ENCODE measurements around the gene ZBTB7B.
"Not testable (repeated sequence)": the region's sequence is repeated elsewhere in the genome, so short reads cannot be mapped to it uniquely, and the experiment has no call there.

ZBTB7B gene

DNA sequence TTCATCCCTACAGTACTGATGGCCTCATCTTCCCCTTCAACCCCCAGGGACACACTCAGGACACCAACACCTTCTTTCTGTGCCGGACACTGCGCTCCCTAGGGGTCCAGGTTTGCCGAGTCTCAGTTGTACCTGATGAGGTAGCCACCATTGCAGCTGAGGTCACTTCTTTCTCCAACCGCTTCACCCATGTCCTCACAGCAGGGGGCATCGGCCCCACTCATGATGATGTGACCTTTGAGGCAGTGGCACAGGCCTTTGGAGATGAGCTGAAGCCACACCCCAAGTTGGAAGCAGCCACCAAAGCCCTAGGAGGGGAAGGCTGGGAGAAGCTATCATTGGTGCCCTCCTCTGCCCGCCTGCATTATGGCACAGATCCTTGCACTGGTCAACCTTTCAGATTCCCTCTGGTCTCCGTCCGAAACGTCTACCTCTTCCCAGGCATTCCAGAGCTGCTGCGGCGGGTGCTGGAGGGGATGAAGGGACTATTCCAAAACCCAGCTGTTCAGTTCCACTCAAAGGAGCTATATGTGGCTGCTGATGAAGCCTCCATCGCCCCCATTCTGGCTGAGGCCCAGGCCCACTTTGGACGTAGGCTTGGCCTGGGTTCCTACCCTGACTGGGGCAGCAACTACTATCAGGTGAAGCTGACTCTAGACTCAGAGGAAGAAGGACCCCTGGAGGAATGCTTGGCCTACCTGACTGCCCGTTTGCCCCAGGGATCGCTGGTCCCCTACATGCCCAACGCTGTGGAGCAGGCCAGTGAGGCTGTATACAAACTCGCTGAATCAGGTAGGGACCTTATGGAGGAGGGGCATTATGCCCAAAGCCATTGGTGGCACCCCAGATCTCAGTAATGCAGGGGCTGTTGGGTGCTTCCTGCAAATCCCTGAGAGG is 14.3 kb upstream of the ZBTB7B start:
- no peak for DNase-seq (ENCODE audit: low read depth)

DNA sequence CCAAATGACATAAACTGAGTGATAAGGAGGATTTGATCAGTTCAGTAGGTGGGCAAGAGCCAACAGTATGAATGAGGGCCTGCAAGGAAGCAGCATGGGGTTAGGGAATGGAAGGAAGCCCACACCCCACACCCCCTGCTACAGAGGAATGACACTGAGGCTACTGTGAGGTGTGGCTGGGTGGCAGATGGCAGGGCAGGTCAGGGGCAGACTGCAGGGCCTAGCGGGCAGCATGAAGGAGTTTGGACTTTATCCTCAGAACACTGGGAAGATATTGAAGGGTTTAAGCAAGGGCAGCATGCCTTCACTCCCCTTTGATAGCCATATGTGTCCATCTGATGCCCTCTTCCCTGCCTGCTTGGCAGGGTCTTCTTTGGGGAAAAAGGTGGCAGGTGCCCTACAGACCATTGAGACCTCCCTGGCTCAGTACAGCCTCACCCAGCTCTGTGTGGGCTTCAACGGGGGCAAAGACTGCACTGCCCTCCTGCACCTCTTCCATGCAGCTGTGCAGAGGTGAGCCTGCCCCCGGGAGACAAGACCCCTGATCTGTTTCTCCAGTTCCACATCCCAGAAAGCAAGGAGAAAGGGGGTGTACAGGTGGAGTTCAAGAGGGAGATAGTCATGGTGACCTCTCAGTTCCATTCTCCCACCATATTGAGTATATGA is 13.3 kb upstream of the ZBTB7B start:
- no peak for DNase-seq (ENCODE audit: low read depth)

DNA sequence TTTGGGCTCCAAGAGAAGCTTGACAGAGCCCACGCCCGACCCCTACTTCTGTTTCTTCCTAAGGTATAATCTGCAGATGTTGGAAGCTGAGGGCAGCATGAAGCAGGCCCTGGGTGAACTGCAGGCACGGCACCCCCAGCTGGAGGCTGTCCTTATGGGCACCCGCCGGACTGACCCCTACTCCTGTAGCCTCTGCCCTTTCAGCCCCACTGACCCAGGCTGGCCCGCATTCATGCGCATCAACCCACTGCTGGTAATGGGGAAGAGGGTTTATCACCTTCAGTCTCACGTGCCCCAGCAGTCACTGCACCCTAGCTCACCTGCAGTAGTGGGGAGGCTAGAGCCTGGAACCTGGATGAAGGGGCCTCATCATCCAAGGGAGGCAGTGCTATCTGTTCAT is 12.3 kb upstream of the ZBTB7B start:
- DNase-seq (ENCODE audit: low read depth), result no peak

DNA sequence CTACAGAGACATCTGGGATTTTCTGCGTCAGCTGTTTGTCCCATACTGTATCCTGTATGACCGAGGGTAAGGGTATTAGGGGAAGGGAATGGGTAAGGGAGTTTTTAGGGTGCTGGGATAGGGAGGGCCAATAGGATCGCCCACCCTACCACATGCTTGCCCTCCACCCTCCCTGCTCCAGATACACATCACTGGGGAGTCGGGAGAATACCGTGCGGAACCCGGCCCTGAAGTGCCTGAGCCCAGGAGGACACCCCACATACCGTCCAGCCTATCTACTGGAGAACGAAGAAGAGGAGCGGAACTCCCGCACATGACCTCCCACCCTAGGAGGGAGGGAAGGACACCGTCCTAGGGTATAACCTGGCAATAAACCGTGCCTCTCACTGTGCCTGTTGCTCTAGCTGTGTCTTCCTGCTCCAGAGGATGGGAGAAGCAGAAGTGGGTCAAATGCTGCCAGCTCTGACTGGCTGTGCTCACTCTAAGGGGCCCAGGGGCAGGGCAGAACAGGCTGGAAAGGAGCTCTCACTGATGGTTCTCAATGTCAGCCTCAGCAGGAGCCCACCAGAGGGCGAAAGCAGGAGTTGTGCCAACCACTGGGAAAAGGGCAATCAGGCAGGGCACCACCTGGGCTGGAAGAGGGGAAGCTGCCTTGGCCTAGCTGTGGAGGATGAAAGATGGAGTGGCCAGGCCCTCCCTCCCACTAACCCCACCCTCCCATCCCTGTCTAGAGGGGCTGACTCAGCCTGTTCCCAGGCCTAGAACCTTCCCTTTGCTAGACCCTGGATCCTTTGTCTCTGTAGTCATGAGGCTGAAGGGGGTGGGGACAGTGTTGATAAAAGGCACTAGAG is 9.7 kb upstream of the ZBTB7B start:
- no peak for DNase-seq (ENCODE audit: low read depth)

DNA sequence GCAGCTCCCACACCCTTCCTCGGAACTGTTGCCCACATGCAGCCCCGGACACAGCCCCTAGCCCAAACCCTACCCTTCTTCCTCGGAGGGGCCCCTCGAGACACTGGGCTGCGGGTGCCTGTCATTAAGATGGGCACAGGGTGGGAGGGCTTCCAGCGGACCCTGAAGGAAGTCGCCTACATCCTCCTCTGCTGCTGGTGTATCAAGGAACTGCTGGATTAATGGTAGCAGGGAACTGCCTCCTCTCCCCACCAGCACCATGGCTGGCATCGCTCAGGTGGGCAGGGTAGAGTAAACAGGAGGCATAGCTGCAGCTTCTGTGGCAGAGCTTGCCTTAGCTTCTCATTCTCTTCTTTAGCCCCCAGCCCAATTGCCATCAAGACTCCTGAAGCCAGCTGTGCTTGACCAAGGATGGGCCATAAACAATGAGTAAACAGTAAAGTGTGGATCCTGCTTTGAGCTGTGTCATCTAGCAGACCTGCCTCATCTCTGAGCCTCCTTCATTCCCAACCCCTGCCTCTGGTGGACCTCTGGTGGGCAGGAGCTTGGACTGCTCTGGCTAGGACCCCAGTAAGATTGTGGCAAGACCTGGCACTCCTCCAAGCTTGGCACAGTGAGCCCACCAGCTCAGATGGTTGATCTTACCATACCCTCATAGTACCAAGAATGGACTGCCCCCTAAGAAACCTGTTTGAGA is 8.9 kb upstream of the ZBTB7B start, which contains the start of gene LENEP:
Gene LENEP, plus strand, starts transcription at position 15 of the 697 bp plus-strand sequence. Its CDS starts 22 bp downstream, at position 37.
- no peak for DNase-seq (ENCODE audit: low read depth)

DNA sequence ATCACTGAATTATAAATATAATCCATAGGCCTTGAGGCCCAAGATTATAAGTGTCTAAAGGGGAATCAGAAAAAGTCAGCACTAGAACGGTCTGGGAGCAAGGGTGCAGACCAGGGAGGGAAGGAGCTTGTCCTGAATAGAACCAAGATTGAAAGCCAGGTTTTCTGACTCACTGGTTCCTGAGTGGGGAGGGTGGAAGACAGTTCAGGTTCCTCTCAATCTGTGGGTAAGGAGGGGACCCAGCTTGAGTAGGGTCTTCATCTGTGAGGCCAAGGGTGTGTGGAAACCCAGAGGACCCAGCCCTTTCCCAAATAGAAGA is 8.4 kb upstream of the ZBTB7B start:
- no peak for DNase-seq (ENCODE audit: low read depth)

DNA sequence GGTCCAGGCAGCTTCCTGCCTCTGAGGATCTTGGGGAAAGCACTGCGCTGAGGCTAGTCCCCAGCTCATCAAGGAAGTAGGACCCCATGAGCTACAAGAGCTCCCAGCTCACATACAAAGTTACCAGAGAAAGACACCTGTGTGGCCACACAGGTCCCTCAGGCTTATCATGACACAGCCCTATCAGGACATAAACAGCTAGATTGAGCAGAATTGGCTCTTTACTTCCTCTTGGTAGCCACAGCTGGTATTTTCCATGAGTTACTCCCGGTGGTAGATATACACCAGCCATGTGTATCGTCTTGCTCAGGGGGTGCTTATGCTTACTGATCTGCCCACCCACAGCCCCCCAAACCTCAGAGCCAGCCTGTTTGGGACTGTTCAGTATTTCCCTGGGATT is 8.0 kb upstream of the ZBTB7B start:
- DNase-seq (ENCODE audit: low read depth), result no peak

DNA sequence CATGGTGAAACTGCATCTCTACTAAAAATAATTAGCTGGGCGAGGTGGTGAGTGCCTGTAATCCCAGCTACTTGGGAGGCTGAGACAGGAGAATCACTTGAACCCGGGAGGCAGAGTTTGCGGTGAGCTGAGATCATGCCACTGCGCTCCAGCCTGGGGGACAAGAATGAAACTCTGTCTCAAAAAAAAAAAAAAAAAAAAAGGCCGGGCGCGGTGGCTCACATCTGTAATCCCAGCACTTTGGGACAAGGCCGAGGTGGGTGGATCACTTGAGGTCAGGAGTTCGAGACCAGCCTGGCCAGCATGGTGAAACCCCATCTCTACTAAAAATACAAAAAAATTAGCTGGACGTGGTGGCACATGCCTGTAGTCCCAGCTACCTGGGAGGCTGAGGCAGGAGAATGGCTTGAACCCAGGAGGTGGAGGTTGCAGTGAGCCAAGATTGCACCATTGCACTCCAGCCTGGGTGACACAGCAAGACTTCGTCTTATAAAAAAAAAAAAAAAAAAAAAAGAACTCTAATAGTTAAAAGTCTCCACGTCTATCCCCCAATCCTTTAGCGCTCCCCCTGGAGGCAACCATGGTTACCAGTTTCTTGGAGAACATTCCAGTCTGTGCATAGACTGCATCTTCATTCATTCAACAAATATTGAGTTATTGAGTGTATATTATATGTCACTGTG is 7.2 kb upstream of the ZBTB7B start:
- not testable (repeated sequence) for DNase-seq (ENCODE audit: low read depth)

DNA sequence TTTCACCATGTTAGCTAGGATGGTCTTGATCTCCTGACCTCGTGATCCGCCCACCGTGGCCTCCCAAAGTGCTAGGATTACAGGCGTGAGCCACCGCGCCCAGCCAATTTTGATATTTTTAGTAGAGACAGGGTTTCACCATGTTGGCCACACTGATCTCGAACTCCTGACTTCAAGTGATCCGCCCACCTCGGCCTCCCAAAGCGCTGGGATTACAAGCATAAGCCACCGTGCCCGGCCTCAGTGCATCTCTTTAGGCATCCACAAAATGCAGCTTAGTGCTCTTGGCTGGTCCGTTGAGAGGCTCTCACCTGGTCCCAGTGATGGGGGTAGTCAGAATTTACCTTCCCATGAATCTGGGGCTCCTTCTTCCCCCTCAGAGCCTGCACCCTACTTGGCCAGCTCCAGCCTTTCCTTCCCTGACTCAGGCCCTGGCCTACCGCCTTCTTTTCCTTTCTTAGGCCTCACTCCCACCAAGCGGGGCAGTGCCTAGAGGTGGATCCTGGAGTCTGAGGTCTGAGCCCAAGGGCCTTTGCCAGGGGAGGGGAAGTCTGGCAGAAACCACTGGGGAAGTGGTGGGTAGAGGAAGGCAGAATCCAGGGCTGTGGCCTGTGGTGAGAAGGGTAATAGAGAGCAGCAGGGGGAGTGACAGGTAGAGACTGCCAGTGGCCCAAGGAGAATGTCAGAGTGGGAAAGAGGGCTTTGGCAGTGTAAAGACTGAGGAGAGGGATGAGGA is 5.5 kb upstream of the ZBTB7B start:
- no peak for DNase-seq (ENCODE audit: low read depth)

DNA sequence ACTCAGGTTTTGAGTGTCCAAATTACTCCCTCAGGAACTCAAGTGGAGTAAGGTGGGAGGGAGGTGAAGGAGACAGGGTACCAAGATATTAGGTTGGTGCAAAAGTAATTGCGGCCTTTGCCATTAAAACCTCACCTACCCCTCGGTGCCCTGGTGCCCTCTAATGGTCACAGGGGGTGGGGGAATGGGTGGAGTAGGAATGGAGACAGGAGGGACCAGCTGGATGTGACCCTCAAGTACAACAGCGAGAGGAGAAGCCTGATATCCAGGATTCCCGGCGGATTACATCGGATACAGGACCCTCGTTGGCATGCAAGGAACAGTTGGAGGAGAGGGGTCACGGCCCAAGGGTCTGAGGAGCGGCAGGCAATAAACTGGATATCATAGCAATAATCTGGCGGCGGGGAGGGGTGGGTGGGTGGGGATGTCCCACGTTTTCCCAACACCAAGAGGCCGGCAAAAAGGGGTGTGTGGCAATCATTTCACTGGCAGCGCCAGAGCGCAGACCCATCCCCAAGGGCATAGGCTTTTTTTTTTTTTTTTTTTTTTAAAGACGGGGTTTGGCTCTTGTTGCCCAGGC is 4.3 kb upstream of the ZBTB7B start:
- no peak for DNase-seq (ENCODE audit: low read depth)

DNA sequence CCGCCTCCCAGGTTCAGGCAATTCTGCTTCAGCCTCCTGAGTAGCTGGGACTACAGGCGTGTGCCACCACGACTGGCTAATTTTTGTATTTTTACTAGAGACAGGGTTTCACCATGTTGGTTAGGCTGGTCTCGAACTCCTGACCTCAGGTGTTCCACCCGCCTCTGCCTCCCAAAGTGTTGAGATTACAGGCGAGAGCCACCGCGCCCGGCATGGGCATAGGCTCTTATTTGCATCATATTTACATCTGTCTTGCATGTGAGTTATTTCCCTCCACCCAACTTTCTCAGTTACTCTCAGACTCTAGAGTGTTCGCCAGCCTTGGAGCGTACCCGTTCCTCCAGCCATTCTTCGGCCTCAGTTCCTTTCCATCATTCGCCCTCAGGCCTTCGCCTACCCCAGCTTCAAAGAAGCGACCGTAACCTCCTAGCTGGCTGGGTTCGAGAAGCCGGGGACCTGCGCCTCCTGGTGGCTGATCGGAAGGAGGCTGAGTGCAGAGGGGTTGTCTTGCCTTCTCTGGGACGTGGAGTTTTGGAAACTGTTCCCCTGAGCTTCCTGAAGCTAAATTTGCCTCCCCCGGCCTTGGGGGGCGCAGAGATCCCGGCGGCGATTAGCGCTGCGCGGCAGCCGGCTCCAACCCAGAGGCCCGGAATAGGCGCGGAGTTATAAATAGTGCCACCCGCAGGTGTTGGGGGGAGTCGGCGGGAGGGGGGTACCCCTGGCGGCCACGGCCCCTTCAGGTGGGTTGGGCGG is 3.6 kb upstream of the ZBTB7B start:
- peak; percentile 74 for DNase-seq (ENCODE audit: low read depth)

DNA sequence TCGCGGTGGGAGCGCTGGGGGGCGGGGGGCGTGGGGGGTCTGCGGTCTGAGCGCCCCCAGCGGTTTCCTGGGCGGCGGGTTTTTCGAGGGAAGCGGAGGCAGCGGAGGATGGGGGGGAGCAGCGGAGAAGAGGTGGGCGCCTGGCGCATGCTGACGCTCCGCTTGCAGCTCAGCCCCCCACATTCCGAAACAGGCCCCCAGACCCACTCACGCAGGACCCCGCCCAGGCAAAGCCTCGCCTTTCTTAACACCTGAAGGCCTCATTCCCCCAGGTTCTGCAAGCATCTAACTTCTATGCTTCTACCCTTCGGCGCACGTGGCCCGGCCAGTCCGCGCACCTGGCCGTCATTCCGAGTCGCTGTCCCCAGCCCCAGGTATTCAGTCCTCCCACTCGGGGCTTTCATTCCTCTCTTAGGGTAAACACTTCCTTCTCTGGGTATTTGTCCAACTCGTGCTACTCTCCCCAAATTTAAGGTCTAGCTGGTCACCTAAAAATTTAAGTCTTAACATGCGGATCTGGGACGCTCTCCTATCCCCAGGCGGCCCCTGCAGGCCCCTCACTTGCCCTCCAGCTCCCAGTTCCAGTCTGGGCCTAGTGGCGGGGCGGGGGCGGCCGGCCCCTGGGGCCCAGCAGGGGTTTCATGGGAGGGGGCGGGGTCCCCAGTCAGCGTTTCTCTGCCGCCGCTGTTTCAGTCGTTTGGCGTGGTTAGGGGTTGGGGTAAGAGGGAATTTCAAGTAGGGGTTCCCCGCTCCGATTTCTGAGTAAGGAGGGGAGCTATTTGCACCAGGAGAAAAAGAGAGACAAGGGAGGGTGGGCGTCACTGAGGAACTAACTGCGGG is 2.8 kb upstream of the ZBTB7B start:
- peak; percentile 49 for DNase-seq (ENCODE audit: low read depth)

DNA sequence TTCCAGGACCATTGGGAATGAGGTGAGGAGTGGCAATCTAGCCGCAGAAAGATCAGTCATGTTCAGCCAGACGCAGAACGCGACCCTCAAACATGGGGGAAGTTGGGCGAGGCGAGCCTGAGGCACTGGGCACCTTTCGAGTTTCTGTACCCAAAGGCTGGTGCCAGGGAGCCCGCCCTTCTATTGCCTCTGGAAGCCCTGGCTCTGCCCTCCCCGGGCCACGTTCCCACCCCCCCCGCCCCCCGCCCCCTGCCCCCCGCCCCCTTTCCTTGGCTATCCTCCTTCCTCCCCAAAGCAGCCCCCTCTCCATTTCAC is 2.2 kb upstream of the ZBTB7B start:
- DNase-seq (ENCODE audit: low read depth), result no peak

DNA sequence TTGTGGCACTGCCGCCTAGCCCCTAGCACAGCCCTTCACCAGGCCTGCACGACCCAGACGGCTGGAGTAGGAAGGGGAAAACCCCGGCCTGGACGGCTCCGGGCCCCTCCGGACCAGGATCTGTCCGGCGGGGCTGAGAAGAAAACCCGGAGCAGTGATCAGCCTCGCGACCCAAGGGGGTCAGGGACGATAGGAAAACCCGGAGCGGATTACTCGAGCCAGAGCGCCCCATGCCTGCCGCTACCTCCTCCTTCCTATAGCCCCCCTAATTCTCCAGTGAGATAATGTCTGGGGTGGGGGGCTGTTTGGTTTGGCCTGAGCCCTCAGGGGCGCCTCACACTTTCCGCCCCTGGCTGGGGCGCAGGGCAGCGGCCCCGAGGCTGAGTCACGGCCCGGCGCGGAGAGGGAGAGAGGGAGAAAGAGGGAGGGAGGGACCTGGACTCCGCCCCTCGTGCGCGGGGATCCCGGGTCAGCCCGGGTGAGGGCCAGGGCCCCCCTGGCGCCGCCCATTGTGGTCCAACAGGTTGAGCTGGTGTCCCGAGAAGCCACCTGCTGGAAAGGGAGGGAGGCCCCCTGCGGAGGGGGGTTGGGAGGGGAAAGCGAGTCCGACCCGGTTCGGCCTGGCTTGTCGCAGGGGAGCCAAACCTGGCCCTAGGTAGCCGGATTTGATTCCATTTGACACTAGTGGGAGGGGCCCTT is 1.7 kb upstream of the ZBTB7B start:
- DNase-seq (ENCODE audit: low read depth), result peak; percentile 75

DNA sequence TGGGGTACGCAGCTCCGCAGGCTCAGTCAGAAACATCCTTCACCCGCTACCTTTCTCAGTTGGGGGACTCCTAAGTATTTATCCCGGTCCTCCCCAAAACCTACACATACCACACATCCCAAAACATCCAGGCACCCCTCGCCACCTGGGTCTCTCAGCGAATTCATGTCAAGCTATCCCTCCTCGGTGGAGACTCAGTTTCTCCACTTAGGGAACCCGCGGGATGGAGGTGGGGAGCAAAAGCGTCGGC is 1.3 kb upstream of the ZBTB7B start:
- DNase-seq (ENCODE audit: low read depth), result no peak

DNA sequence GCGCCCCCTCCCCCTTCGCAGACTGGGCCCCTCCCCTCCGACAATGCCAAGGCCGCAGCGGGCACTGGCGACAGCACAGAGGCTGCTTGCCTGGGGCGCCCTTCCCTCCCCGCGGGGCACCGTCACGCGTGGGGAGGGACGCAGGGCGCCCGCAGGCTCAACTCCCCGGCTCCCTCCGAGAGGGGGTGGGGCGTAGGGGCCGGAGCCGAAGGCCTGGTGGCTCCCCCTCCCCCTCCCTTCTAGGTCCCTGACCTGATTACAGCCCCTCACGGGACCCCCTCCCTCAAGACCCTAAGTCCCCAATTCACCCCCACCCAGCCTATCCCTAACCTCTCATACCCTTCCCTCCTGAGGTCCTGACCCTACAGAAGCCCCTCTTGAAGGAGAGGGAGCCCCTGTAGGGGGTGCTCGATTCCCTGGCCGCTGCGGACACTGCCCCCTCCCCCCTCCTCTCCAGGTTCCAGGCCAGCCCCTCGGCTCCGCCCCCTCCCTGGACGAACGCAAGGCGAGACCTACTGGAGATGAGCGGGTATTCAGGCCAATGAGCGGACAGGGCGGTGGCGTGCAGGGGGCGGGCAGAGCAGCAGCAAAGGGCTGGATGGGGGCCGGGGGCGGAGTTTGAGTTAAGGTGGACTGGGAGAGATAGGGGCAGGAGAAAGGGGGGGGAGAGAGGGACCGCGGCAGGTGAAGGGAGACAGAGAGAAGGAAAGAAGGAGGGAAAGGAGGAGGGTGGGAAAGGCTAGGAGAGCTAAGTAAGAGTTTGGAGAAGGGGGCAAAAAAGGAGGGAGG is 733 bp upstream of the ZBTB7B start:
- peak; percentile 98 for DNase-seq (ENCODE audit: low read depth)

DNA sequence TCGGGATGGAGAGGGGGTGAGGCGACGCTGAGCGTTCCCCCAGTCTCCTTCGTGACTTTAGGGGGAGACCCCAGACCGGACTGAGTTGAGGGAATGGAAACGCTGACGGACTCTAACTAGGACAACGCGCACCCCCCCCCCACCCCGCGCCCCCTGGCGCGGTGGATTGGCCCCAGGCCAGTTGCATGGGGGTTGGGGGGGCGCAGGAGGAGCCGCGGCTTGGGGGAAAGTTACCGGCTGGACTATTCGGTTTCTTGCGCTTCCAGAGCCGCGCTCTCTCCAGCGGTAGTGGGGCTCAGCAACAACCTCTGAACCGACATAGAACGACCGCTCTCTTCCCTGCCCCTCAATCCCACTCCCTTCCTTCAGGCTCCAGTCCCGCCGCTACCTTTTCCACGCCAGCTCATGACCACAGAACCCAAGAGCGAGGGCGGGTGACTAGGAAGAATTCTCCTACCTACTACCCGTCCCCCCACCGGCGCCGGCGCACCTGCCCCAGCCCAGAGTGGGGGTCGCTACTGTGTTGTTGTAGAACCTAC is 694 bp downstream of the ZBTB7B start:
- no peak for DNase-seq (ENCODE audit: low read depth)
